Lower lobe of right lung (tissue), 2 donors: ENCODE results near the gene IL17B. TPM values are rescaled to one million over a fixed set of nuclear protein-coding genes. Genes with fewer than 3 reads are reported as not detected.

ENCODE experiments used
- ATAC-seq, 2 donors: fragments of 200-7000 bp; cut with Tn5 transposase; one replicate each; pipeline ENCODE4 v1.9.1; 2020 to 2022; ENCODE audit warnings: mild to moderate bottlenecking in 2 of 2, moderate library complexity in 2 of 2
- DNase-seq: peaks from one replicate; pipeline ENCODE4 v3.0.0-alpha.2; 2020
- H3K27ac ChIP-seq: fragments of 200-600 bp; one replicate; pipeline ENCODE4 v1.8.0; 2022
- H3K27me3 ChIP-seq: fragments of 200-600 bp; one replicate; pipeline ENCODE4 v1.8.0; 2022; ENCODE audit warnings: low read depth
- H3K36me3 ChIP-seq: fragments of 200-600 bp; one replicate; pipeline ENCODE4 v1.8.0; 2022; ENCODE audit warnings: mild to moderate bottlenecking
- H3K4me1 ChIP-seq: fragments of 200-600 bp; one replicate; pipeline ENCODE4 v1.8.0; 2022
- H3K4me3 ChIP-seq: fragments of 200-600 bp; one replicate; pipeline ENCODE4 v1.8.0; 2022; ENCODE audit warnings: mild to moderate bottlenecking
- H3K9me3 ChIP-seq: fragments of 200-600 bp; one replicate; pipeline ENCODE4 v1.8.0; 2022
- intact Hi-C: fragments of 100-400 bp; cut with DNase I; formaldehyde crosslinking; loops from one replicate; pipeline ENCODE4 v1.11.0; 2022
- total RNA-seq: library from RNA; stranded (reverse); fragmentation: NEBNext Ultra II Directional; extraction: Animal tissue kit (Norgen Biotek cat#: 25700); gene quantifications from one replicate; pipeline ENCODE4 v1.2.1, GENCODE V29; 2021
- TF ChIP-seq, protein P1 (sequence below): fragments of 200-600 bp; IDR thresholded peaks from one replicate; pipeline ENCODE4 v1.8.0; 2022; ENCODE audit warnings: antibody characterized with exemption, mild to moderate bottlenecking
- donor health status: DM: no; HTN: yes; CAD: no; lungs with severe emphysema.

The IL17B gene
- total RNA-seq, 1 donor from 2014 or later, result not detected

DNA sequence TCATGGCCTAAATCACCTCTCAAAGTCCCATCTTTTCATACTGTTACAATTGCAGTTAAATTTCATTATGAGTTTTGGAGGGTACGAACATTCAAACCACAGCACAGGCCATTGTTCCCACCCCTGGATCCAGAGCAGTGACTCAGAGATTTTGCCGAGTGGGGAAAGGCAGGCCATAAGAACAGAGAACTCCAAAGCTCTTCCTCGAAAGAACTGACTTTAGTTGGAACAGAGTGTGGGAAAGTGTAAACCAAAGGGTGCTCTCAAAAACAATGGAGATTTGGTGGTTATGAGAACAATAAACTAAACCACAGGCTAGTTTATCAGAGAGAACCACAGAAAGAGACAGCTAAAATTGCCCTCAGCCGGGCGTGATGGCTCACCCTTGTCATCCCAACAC is 53.2 kb downstream of the IL17B start:
- TF ChIP-seq, protein P1, sequence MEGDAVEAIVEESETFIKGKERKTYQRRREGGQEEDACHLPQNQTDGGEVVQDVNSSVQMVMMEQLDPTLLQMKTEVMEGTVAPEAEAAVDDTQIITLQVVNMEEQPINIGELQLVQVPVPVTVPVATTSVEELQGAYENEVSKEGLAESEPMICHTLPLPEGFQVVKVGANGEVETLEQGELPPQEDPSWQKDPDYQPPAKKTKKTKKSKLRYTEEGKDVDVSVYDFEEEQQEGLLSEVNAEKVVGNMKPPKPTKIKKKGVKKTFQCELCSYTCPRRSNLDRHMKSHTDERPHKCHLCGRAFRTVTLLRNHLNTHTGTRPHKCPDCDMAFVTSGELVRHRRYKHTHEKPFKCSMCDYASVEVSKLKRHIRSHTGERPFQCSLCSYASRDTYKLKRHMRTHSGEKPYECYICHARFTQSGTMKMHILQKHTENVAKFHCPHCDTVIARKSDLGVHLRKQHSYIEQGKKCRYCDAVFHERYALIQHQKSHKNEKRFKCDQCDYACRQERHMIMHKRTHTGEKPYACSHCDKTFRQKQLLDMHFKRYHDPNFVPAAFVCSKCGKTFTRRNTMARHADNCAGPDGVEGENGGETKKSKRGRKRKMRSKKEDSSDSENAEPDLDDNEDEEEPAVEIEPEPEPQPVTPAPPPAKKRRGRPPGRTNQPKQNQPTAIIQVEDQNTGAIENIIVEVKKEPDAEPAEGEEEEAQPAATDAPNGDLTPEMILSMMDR, result no peak
- Histone ChIP-seq H3K4me3 (no peak overlapping the region), H3K9me3 (no peaks in the 10 kb centered on the region), H3K27me3 (no peaks in the 10 kb centered on the region), H3K36me3 (peaks cover 17% of the 10 kb centered on the region), H3K4me1 (peaks cover 20% of the 10 kb centered on the region), H3K27ac (no peak overlapping the region)
- ATAC-seq (no peak), DNase-seq (no peak)
- intact Hi-C loops, result no loop called here

DNA sequence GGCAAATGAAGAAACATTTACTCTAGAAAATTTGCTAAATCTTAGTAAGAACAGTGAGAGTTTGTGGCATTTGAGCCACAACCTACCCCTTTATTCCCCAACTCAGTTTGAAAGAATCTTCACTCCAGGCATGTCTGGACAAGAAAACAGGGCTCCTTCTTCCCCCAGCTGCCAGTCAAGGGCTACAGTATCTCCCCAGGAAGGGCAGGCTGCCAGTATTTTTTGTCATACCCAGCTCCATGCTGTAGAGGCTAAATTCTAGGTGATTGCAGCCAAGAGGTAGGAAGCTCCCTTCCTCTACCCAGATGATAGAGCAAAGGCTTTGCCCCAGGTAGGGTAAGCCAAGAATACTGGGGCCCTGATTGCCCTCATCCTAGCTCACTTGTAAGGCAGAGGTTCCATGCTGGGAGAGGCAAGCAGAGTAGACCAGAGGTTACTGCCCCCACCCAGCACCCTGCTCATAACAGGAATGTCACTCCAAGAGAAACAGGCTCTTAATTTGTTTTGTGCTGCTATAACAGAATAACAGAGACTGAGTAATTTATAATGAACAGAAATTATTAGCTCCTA is 53.8 kb downstream of the IL17B start:
- TF ChIP-seq, protein P1, result no peak
- Histone ChIP-seq H3K27me3 (no peaks in the 10 kb centered on the region), H3K4me1 (peaks cover 26% of the 10 kb centered on the region), H3K27ac (no peak overlapping the region), H3K9me3 (no peaks in the 10 kb centered on the region), H3K4me3 (no peak overlapping the region), H3K36me3 (peaks cover 15% of the 10 kb centered on the region)
- intact Hi-C loops, result no loop called here
- ATAC-seq (no peak), DNase-seq (no peak)

DNA sequence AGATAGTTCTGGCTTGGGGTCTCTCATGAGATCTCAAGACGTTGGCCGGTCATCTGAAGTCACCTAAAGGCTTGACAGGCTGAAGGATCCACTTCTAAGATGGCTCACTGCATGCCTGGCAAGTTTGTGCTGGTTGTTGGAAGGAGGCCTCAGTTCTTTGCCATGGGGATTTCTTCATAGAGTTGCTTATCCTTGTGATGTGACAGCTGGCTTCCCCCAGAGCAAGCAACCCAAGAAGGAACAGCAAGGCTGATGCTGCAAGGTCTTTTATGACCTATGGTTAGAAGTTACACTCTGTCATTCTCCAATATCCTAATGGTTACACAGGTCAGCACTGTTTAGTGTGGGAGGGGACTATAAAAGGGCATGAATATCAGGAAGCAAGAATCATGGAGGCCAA is 54.5 kb downstream of the IL17B start:
- intact Hi-C loops, result no loop called here
- TF ChIP-seq, protein P1, result no peak
- no peak overlapping the region for H3K27ac ChIP-seq
- no peak for DNase-seq
- H3K4me3 ChIP-seq, result no peak overlapping the region
- H3K36me3 ChIP-seq, result peaks cover 9% of the 10 kb centered on the region
- H3K27me3 ChIP-seq, result no peaks in the 10 kb centered on the region
- H3K4me1 ChIP-seq, result peaks cover 29% of the 10 kb centered on the region
- ATAC-seq, result no peak
- H3K9me3 ChIP-seq, result no peaks in the 10 kb centered on the region

Other genes starting within 250 kb of the IL17B start
- 26.7 TPM for gene ABLIM3, start 237.8 kb downstream of the IL17B start, total RNA-seq
- 26.6 TPM for gene AFAP1L1, start 107.4 kb downstream of the IL17B start, total RNA-seq
- 15.1 TPM for gene GRPEL2, start 33.8 kb downstream of the IL17B start, total RNA-seq
- gene PCYOX1L, start 21.2 kb downstream of the IL17B start, total RNA-seq, result 5.9 TPM
- gene CSNK1A1, start 172.1 kb upstream of the IL17B start, total RNA-seq, result 198 TPM
- gene ARHGEF37, start 202.2 kb upstream of the IL17B start, total RNA-seq, result 13.5 TPM